GM12801 (cell line): ENCODE data around the gene NLGN1.

ENCODE experiments used
- TF ChIP-seq, protein P1 (sequence below): IDR thresholded peaks from one replicate; pipeline ENCODE4 v1.5.1; 2011; ENCODE audit warnings: control low read depth; ENCODE audit not compliant: insufficient read length; ENCODE audit errors: extremely low read depth

Gene NLGN1

DNA sequence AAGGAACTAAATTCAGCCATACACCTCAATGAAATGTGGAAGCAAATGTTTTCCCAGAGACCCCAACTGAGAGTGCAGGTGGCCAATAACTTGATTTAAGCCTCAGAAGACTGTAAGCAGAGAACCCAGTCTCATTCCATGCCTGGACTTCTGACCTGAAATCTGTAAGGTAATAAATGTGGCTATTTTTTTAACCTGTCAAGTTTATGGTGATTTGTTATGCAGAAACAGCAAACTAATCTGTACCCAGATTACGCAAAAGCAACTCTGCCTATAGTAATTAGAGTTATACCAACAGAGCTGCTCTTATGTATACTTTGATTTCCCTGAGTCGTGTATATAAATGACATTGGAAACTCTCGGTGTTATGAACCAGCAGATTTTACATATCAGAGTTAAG lies 927.6 kb downstream of the NLGN1 start:
- TF ChIP-seq, protein P1, sequence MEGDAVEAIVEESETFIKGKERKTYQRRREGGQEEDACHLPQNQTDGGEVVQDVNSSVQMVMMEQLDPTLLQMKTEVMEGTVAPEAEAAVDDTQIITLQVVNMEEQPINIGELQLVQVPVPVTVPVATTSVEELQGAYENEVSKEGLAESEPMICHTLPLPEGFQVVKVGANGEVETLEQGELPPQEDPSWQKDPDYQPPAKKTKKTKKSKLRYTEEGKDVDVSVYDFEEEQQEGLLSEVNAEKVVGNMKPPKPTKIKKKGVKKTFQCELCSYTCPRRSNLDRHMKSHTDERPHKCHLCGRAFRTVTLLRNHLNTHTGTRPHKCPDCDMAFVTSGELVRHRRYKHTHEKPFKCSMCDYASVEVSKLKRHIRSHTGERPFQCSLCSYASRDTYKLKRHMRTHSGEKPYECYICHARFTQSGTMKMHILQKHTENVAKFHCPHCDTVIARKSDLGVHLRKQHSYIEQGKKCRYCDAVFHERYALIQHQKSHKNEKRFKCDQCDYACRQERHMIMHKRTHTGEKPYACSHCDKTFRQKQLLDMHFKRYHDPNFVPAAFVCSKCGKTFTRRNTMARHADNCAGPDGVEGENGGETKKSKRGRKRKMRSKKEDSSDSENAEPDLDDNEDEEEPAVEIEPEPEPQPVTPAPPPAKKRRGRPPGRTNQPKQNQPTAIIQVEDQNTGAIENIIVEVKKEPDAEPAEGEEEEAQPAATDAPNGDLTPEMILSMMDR = no peak

GRCh38 chr3:174325834-174326700 lies 928.5 kb downstream of the NLGN1 start:
- TF ChIP-seq, protein P1 = no peak

- TF ChIP-seq, protein P1 = no peak
Observed at GRCh38 chr3:174329321-174329720, 931.8 kb downstream of the NLGN1 start.

- TF ChIP-seq, protein P1 = no peak
Observed at GRCh38 chr3:174330303-174330702, 932.8 kb downstream of the NLGN1 start.

- TF ChIP-seq, protein P1 = no peak
Observed at GRCh38 chr3:174331095-174331800, 933.7 kb downstream of the NLGN1 start.

DNA sequence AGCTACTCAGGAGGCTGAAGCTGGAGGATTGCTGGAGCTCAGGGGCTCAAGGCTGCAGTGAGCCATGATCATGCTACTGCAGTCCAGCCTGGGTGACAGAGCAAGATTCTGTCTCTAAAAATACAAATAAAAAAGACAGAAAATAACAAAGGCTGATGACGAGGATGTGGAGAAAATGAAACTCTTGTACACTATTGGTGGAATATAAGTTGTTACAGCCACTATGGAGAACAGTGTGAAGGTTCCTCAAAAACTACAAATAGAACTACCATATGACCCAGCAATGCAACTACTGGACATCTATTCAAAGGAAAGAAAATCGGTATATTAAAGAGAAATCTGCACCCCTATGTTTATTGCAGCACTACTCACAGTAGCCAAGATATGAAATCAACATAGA lies 934.8 kb downstream of the NLGN1 start:
- TF ChIP-seq, protein P1 = no peak

DNA sequence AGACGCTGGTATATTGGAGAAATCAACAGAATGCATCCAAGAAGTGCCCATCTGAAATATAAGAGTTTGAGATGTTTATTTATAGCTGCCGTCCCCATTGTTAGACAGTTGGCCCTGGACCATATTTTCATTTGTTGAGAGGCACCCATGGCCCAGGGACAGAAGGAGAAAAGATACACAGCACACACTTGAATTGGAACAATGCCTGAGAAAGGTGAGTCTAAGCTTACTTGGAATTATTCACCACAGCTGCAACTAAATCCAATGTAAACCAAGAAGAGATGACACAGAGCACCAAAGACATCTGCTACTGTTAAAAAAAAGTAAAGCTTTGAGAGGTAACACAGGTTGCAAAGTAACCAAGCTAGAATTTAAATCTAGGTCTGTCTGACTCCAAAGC lies 936.1 kb downstream of the NLGN1 start:
- TF ChIP-seq, protein P1 = no peak
